Measurements from ENCODE around the gene SELENOS.

DNA sequence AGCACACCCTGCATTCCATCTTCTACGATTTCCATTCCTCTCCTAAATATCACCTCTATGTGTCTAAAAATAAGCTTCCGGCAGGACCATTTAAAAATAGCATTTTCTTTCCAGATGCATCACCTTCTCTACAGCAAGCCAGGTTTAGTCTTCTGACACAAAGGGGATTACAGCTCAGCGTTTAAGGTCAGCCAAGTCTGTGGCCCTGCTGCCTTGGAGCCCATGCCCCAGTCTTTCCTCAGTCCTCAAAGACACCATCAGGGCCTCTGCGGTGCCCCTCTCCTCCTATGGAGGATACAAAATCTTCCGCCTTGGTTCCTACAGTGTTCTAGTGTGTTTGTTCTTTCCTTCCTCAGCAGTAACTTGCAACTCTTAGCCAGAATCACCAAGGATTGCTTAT, 3.8 kb downstream of the SELENOS start:
- TF ChIP-seq CTCF (IDR thresholded peaks at IDR 0.05; ENCODE audit: insufficient read depth, low read length) (no peak), SPI1 (IDR thresholded peaks at IDR 0.05; ENCODE audit: borderline replicate concordance, low read depth) (no peak)
- TF ChIP-seq, protein P1, sequence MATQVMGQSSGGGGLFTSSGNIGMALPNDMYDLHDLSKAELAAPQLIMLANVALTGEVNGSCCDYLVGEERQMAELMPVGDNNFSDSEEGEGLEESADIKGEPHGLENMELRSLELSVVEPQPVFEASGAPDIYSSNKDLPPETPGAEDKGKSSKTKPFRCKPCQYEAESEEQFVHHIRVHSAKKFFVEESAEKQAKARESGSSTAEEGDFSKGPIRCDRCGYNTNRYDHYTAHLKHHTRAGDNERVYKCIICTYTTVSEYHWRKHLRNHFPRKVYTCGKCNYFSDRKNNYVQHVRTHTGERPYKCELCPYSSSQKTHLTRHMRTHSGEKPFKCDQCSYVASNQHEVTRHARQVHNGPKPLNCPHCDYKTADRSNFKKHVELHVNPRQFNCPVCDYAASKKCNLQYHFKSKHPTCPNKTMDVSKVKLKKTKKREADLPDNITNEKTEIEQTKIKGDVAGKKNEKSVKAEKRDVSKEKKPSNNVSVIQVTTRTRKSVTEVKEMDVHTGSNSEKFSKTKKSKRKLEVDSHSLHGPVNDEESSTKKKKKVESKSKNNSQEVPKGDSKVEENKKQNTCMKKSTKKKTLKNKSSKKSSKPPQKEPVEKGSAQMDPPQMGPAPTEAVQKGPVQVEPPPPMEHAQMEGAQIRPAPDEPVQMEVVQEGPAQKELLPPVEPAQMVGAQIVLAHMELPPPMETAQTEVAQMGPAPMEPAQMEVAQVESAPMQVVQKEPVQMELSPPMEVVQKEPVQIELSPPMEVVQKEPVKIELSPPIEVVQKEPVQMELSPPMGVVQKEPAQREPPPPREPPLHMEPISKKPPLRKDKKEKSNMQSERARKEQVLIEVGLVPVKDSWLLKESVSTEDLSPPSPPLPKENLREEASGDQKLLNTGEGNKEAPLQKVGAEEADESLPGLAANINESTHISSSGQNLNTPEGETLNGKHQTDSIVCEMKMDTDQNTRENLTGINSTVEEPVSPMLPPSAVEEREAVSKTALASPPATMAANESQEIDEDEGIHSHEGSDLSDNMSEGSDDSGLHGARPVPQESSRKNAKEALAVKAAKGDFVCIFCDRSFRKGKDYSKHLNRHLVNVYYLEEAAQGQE (IDR thresholded peaks at IDR 0.05; ENCODE audit: insufficient replicate concordance, low read depth) = no peak

Data from HL-60 (cell line).